Measurements from ENCODE around the gene DCD.

DNA sequence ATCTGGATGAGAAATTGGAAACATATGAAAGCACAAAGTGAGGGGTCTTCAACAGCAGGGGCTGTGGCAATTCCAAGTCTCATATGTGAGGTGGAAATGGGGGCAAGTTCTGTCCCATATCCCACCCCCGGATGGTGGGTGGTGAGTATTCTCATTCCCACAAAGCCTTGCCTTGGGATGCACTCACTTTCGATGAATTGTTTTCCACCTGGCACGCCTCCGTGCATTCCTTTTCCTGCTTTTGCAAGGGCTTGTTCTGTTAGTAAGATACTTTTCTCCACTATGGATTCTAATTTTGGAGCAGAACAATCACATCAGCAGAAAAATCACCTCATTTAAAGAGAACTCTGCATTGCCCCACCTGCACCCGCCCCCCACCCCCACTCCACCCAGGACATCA is 16.6 kb downstream of the DCD start:
- TF ChIP-seq, protein P1, sequence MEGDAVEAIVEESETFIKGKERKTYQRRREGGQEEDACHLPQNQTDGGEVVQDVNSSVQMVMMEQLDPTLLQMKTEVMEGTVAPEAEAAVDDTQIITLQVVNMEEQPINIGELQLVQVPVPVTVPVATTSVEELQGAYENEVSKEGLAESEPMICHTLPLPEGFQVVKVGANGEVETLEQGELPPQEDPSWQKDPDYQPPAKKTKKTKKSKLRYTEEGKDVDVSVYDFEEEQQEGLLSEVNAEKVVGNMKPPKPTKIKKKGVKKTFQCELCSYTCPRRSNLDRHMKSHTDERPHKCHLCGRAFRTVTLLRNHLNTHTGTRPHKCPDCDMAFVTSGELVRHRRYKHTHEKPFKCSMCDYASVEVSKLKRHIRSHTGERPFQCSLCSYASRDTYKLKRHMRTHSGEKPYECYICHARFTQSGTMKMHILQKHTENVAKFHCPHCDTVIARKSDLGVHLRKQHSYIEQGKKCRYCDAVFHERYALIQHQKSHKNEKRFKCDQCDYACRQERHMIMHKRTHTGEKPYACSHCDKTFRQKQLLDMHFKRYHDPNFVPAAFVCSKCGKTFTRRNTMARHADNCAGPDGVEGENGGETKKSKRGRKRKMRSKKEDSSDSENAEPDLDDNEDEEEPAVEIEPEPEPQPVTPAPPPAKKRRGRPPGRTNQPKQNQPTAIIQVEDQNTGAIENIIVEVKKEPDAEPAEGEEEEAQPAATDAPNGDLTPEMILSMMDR (IDR thresholded peaks at IDR 0.05) = no peak
- TF ChIP-seq POLR2A (IDR thresholded peaks at IDR 0.05) = no peak

All from uterus (tissue), 2 donors.